22Rv1 (cell line): ENCODE measurements around the gene TMEM240.
"Not testable (repeated sequence)": the region's sequence is repeated elsewhere in the genome, so short reads cannot be mapped to it uniquely, and the experiment has no call there.

Source experiments
- ZFX ChIP-seq: fragments of 450-650 bp; IDR thresholded peaks from 2 replicates; pipeline ENCODE4 v1.6.1; 2017; ENCODE audit warnings: antibody characterized with exemption, borderline replicate concordance
- TF ChIP-seq, protein P1 (sequence below): fragments of 450-650 bp; IDR thresholded peaks from 2 replicates; pipeline ENCODE4 v1.5.1; 2017; ENCODE audit warnings: mild to moderate bottlenecking

DNA sequence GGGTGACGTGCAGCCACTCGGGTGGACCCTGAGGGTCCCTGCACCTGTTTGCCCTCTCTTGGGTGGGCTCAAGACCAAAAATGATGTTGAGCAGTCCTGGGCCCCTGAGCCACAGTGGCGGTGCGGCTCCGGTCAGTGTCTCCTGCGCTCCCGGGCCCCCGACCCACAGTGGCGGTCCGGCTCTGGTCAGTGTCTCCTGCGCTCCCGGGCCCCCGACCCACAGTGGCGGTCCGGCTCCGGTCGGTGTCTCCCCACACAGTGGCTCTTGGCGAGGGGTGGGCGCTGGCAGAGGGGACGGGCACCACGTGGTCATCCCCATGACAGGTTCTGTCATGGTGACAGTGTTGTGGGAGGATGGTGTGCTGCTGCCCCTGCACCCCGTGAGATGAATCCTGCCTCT is 46.1 kb downstream of the TMEM240 start:
- TF ChIP-seq, protein P1, sequence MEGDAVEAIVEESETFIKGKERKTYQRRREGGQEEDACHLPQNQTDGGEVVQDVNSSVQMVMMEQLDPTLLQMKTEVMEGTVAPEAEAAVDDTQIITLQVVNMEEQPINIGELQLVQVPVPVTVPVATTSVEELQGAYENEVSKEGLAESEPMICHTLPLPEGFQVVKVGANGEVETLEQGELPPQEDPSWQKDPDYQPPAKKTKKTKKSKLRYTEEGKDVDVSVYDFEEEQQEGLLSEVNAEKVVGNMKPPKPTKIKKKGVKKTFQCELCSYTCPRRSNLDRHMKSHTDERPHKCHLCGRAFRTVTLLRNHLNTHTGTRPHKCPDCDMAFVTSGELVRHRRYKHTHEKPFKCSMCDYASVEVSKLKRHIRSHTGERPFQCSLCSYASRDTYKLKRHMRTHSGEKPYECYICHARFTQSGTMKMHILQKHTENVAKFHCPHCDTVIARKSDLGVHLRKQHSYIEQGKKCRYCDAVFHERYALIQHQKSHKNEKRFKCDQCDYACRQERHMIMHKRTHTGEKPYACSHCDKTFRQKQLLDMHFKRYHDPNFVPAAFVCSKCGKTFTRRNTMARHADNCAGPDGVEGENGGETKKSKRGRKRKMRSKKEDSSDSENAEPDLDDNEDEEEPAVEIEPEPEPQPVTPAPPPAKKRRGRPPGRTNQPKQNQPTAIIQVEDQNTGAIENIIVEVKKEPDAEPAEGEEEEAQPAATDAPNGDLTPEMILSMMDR = not testable (repeated sequence)
- not testable (repeated sequence) for TF ChIP-seq ZFX
